Right lobe of liver (tissue), 6 donors: Measurements from ENCODE around the gene ZFR. TPM values are rescaled to one million over a fixed set of nuclear protein-coding genes. Genes with fewer than 3 reads are reported as not detected.
A peak's percentile ranks its signal among the peaks of the same experiment; 100 is the strongest.

ENCODE experiments used
- ATAC-seq, 4 donors: fragments of 200-7000 bp; cut with Tn5 transposase; one replicate each; pipeline ENCODE4 v1.9.1; 2020; ENCODE audit warnings: mild to moderate bottlenecking in 4 of 4, moderate library complexity in 4 of 4
- DNase-seq, 3 donors: peaks; one replicate each; pipeline ENCODE4 v3.0.0-alpha.2; 2020
- H3K27ac ChIP-seq, 3 donors: fragments of 200-600 bp; one replicate each; pipeline ENCODE4 v1.8.0; 2022
- H3K27me3 ChIP-seq, 2 donors: fragments of 200-600 bp; one replicate each; pipeline ENCODE4 v1.8.0; 2022
- H3K36me3 ChIP-seq, 4 donors: fragments of 200-600 bp; sonication (generic) in 1 of 4; one replicate each; pipeline versions ENCODE4 v1.5.1 to v1.8.0; 2017 to 2022; ENCODE audit warnings: control low read depth in 1 of 4
- H3K4me1 ChIP-seq, 4 donors: fragments of 200-600 bp; sonication (generic) in 1 of 4; one replicate each; pipeline versions ENCODE4 v1.5.1 to v1.8.0; 2017 to 2022; ENCODE audit warnings: control low read depth in 1 of 4
- H3K4me3 ChIP-seq, 3 donors: fragments of 200-600 bp; one replicate each; pipeline ENCODE4 v1.8.0; 2022
- H3K9me3 ChIP-seq, 4 donors: fragments of 200-600 bp; sonication (generic) in 1 of 4; one replicate each; pipeline versions ENCODE4 v1.5.1 to v1.8.0; 2017 to 2022; ENCODE audit warnings: control low read depth in 1 of 4
- POLR2A ChIP-seq: fragments of 450-650 bp; IDR thresholded peaks from one replicate; pipeline ENCODE4 v1.6.1; 2017; ENCODE audit warnings: antibody characterized with exemption, mild to moderate bottlenecking
- WGBS: methylation state at CpG from one replicate; pipeline ENCODE4 v1.1.6; 2018; ENCODE audit warnings: low coverage, low lambda C conversion rate; ENCODE audit not compliant: insufficient coverage; ENCODE audit errors: missing lambda C conversion rate; 5-methylcytosine and 5-hydroxymethylcytosine counted together
- intact Hi-C, 2 donors: fragments of 100-400 bp; cut with DNase I; formaldehyde crosslinking; loops; one replicate each; pipeline versions ENCODE4 v1.11.2 to v1.14.1; 2022
- total RNA-seq, 6 experiments: library from RNA; depleted of rRNA in 2 of 6; stranded (reverse); fragments of >200 nt in 2 of 6; fragmentation: NEBNext Ultra II Directional in 3 of 6; extraction: Animal tissue kit (Norgen Biotek cat#: 25700) in 3 of 6; gene quantifications; one replicate each; pipeline versions ENCODE4 v1.1.0 to v1.2.4, GENCODE V29; 2016 to 2023
- TF ChIP-seq, protein P1 (sequence below), 4 donors: fragments of 200-600 bp in 3 of 4; fragments of 450-650 bp in 1 of 4; IDR thresholded peaks; one replicate each; pipeline versions ENCODE4 v1.5.1 to v1.8.0; 2016 to 2022; ENCODE audit warnings: antibody characterized with exemption in 4 of 4, mild to moderate bottlenecking in 2 of 4
- donor health status: DM: no; HTN: yes; CAD: no.
- donor health status: DM: no; HTN: no; CAD: no.
- donor health status: DM: no; HTN: no; CAD: no.
- donor health status: DM: no; HTN: yes; CAD: no.
- donor health status: DM: no; HTN: yes; CAD: no.

Gene ZFR
- total RNA-seq, 6 experiments from 2014 or later: 19.8 to 36.8 (median 25.8) TPM

DNA sequence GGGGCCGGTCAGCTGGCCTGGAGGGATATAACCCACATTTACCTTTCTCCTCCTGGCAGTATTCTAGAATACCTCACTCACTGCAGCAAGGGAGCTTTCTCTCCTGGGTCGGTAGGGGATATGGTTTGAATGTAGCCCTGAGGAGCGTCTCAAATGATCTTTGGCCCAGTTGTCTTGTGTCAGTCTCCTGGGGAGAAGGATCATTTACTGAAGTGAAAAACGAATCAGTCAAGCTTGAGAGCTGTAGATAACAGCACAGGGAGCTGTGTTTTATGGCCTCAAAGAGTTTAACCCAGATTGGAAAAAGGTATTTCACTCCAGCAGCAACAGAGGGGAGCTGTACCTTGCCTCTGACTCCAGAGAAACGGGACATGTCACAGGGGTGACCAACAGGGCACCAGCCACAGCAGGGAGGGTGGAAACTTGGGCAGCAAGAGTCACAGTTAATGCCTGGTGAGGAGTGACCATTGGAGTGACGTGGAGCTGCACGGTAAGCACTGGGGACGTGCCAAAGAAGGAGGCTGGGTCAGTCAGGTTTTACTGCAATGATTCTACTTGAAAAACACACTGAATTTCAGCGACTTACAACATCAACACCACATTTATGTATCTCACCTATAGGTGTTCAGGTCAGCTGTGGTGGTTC lies 29.8 kb upstream of the ZFR start:
- WGBS: 56% methylated on average over 5 of the region's 9 CpGs
- Histone ChIP-seq H3K4me3 (no peak overlapping the region), H3K27me3 (no peaks in the 10 kb centered on the region), H3K36me3 (no peaks in the 10 kb centered on the region), H3K9me3 (no peaks in the 10 kb centered on the region), H3K4me1 (no peaks in the 10 kb centered on the region), H3K27ac (no peak overlapping the region)
- intact Hi-C loops: no loop called here
- TF ChIP-seq, protein P1, sequence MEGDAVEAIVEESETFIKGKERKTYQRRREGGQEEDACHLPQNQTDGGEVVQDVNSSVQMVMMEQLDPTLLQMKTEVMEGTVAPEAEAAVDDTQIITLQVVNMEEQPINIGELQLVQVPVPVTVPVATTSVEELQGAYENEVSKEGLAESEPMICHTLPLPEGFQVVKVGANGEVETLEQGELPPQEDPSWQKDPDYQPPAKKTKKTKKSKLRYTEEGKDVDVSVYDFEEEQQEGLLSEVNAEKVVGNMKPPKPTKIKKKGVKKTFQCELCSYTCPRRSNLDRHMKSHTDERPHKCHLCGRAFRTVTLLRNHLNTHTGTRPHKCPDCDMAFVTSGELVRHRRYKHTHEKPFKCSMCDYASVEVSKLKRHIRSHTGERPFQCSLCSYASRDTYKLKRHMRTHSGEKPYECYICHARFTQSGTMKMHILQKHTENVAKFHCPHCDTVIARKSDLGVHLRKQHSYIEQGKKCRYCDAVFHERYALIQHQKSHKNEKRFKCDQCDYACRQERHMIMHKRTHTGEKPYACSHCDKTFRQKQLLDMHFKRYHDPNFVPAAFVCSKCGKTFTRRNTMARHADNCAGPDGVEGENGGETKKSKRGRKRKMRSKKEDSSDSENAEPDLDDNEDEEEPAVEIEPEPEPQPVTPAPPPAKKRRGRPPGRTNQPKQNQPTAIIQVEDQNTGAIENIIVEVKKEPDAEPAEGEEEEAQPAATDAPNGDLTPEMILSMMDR (IDR thresholded peaks at IDR 0.05): no peak
- no peak for ATAC-seq
- no peak for DNase-seq

DNA sequence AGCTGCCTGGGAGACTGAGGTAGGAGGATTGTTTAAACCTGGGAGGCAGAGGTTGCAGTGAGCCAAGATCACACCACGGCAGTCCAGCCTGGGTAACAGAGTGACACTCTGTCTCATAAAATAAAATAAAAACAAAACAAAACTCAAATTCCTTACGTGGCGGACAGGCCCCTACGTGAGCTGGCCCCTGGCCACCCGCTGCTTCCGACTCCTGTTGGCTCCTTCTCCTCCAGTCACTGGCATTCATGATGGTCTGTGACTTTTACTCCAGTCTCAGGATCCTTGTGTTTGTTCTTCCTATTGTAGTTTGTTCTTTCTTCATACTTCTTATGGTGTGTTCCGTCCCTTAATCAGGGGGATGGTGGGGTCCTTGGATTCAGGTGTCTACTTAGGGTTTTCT lies 28.5 kb upstream of the ZFR start:
- H3K27me3 ChIP-seq: no peaks in the 10 kb centered on the region
- 84% methylated on average over 7 of the region's 7 CpGs for WGBS
- TF ChIP-seq POLR2A: no peak
- TF ChIP-seq, protein P1 (IDR thresholded peaks at IDR 0.05): no peak
- no peaks in the 10 kb centered on the region for H3K4me1 ChIP-seq
- intact Hi-C loops: no loop called here
- no peak overlapping the region for H3K4me3 ChIP-seq
- H3K36me3 ChIP-seq: no peaks in the 10 kb centered on the region
- ATAC-seq: no peak
- no peak for DNase-seq
- H3K9me3 ChIP-seq: no peaks in the 10 kb centered on the region
- no peak overlapping the region for H3K27ac ChIP-seq

DNA sequence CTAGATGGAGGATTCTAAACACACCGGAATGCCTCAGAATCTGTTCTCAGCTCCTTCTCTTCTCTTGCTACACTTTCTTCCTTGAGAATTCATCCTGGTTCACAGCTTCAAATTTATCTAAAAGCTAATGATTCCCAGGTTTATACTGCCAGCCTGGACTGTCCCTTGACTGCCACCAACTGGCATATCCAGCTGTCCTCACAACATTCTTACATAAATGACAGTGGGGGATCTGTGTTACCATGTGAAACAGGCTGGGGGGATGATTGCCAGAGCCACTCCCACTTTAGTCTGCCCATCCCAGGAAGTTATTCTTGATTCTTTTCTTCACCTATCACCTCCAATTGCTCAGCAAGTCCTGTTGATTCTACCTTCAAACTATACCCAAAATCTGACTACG lies 27.2 kb upstream of the ZFR start:
- ATAC-seq: peak; percentile 57 to 67 (median 62)

DNA sequence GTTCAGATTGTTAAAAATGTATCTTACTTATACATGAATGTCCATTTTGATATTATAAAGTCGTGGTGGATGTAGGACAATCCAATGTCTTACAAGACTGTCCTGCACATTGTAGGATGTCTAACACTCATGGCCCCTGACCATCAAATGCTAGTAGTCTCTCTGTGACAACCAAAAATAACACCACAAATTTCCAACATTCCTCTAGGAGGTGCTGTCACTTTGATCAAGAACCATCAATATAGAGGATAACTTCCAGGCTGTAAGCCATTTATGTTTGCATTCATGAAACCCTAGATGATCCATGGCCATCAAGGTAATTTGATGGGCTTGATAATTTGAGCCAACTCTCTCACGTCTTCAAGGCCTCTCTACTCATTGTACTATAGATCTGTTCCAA lies 20.5 kb upstream of the ZFR start:
- Histone ChIP-seq H3K27ac (no peak overlapping the region), H3K4me3 (no peak overlapping the region), H3K4me1 (no peaks in the 10 kb centered on the region), H3K36me3 (no peaks in the 10 kb centered on the region), H3K27me3 (no peaks in the 10 kb centered on the region), H3K9me3 (no peaks in the 10 kb centered on the region)
- 82% methylated on average over 2 of the region's 2 CpGs for WGBS
- DNase-seq (no peak), ATAC-seq (no peak)
- TF ChIP-seq POLR2A: no peak
- TF ChIP-seq, protein P1 (IDR thresholded peaks at IDR 0.05): no peak
- intact Hi-C loops: no loop called here

More for the DNA sequence above, 27.2 kb upstream of the ZFR start:
- H3K4me1 ChIP-seq: no peaks in the 10 kb centered on the region
- TF ChIP-seq POLR2A: no peak
- TF ChIP-seq, protein P1 (IDR thresholded peaks at IDR 0.05): peak; percentile 23 to 45 (median 30)
- H3K27ac ChIP-seq: no peak overlapping the region
- 94% methylated on average over 2 of the region's 2 CpGs for WGBS
- intact Hi-C loops: no loop called here
- DNase-seq: no peak
- no peak overlapping the region for H3K4me3 ChIP-seq
- H3K27me3 ChIP-seq: no peaks in the 10 kb centered on the region
- H3K36me3 ChIP-seq: no peaks in the 10 kb centered on the region
- H3K9me3 ChIP-seq: no peaks in the 10 kb centered on the region
